Islet precursor cell (in vitro differentiated cells): ENCODE measurements around the gene VPS39.

Experiments used
- DNase-seq: peaks from one replicate; pipeline ENCODE4 v3.0.0-alpha.2; 2018

The VPS39 gene

GRCh38 chr15:42144841-42145375, 63.2 kb downstream of the VPS39 start:
- DNase-seq = peak; percentile 17

GRCh38 chr15:42143866-42144625, 64.1 kb downstream of the VPS39 start:
- peak; percentile 42 for DNase-seq

GRCh38 chr15:42143356-42143755, 64.7 kb downstream of the VPS39 start:
- peak; percentile 25 for DNase-seq

- DNase-seq = peak; percentile 47
Measured at GRCh38 chr15:42141795-42142667, 66.1 kb downstream of the VPS39 start.

GRCh38 chr15:42141246-42141645, 66.9 kb downstream of the VPS39 start:
- DNase-seq = peak; percentile 20

GRCh38 chr15:42140383-42141070, 67.6 kb downstream of the VPS39 start:
- DNase-seq = peak; percentile 32

GRCh38 chr15:42139596-42139995, 68.5 kb downstream of the VPS39 start:
- peak; percentile 40 for DNase-seq

GRCh38 chr15:42138968-42139386, 69.1 kb downstream of the VPS39 start:
- DNase-seq = peak; percentile 36

- peak; percentile 14 for DNase-seq
Measured at GRCh38 chr15:42138411-42138810, 69.7 kb downstream of the VPS39 start.

GRCh38 chr15:42137461-42138261, 70.4 kb downstream of the VPS39 start:
- DNase-seq = peak; percentile 46

GRCh38 chr15:42136513-42136912, 71.6 kb downstream of the VPS39 start:
- no peak for DNase-seq

- no peak for DNase-seq
Measured at GRCh38 chr15:42135351-42135750, 72.8 kb downstream of the VPS39 start.

- peak; percentile 22 for DNase-seq
Measured at GRCh38 chr15:42134617-42135245, 73.4 kb downstream of the VPS39 start.

GRCh38 chr15:42133886-42134502, 74.1 kb downstream of the VPS39 start:
- DNase-seq = peak; percentile 90

- no peak for DNase-seq
Measured at GRCh38 chr15:42133356-42133755, 74.7 kb downstream of the VPS39 start.

- DNase-seq = peak; percentile 41
Measured at GRCh38 chr15:42131826-42132806, 76.0 kb downstream of the VPS39 start.

GRCh38 chr15:42131006-42131405, 77.1 kb downstream of the VPS39 start:
- DNase-seq = no peak

GRCh38 chr15:42130246-42130986, 77.7 kb downstream of the VPS39 start:
- DNase-seq = peak; percentile 51

- no peak for DNase-seq
Measured at GRCh38 chr15:42129364-42129763, 78.7 kb downstream of the VPS39 start.
